GM03348 (cell line): ENCODE measurements around the gene ART5.
"Not testable (repeated sequence)": the region's sequence is repeated elsewhere in the genome, so short reads cannot be mapped to it uniquely, and the experiment has no call there.

Experiments
- DNase-seq: peaks from one replicate; pipeline ENCODE4 v3.0.0; 2012; ENCODE audit warnings: low spot score

Gene ART5

GRCh38 chr11:3616721-3617460 is 24.9 kb downstream of the ART5 start:
- DNase-seq, result no peak

- no peak for DNase-seq
Observed at GRCh38 chr11:3615998-3616397, 25.8 kb downstream of the ART5 start.

GRCh38 chr11:3614742-3615171 is 27.0 kb downstream of the ART5 start:
- DNase-seq, result no peak

- no peak for DNase-seq
Observed at GRCh38 chr11:3613998-3614741, 27.6 kb downstream of the ART5 start.

DNA sequence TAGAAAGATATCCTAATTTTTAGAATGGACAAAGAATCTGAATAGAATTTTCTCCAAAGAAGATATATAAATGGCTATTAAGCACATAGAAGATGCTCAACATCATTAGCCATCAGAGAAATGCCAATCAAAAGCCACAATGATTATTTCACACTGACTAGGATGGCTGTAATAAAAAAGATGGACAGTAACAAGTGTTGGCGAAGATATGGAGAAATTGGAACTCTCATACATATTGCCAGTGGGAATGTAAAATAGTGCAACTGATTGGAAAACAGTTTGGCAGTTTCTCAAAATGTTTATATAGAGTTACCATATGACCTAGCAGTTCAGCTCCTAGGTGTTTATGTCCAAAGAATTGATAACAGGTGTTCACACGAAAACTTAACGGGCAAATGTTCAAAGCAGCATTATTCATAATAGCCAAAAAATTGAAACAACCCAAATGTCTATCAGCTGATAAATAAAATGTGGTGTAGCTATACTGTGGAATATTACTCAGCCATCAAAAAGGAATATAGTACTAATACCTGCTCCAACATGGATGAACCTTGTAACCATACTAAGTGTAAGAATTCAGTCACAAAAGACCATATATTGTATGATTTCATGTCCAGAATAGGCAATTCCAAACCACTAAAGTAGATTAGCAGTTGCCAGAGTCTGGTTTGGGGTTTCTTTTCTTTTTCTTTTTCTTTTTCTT is 29.7 kb downstream of the ART5 start:
- DNase-seq, result no peak

DNA sequence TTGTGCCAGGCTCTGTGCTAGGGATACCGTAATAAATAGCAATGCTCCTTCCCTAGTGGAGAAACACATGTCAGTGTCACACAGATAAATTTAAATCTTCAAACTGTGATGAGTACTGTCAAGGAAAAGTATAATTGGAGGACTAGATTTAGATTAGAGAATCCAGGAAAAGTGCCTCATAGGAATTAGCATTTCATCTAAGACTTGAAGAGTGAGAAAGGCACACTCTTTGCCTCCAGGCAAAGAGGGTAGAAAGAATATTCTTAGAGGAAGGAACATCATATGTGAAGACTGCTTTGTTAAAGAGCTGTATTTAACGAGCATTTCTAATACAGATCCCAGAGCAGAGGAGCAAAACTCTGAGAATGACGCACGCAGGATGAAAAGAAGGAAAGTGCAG is 30.9 kb downstream of the ART5 start:
- DNase-seq, result no peak

- peak; percentile 72 for DNase-seq
Observed at GRCh38 chr11:3609416-3610265, 32.2 kb downstream of the ART5 start.

DNA sequence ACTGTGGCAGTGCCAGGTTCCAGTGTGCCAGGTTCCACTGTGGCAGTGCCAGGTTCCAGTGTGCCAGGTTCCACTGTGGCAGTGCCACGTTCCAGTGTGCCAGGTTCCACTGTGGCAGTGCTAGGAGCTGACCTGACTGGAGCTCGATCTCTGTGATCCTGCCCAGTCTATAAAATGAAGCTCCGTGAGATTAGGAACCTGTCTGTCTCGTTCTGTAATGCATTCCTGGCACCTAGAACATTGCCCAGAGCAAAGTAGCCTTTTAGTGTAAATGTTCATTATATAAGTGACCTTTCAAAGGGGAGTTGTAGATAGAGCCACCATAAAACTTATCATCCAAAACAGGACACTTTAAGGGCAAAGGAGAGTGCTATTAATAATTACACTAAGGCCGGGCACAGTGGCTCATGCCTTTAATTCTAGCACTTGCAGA is 36.0 kb downstream of the ART5 start:
- no peak for DNase-seq

DNA sequence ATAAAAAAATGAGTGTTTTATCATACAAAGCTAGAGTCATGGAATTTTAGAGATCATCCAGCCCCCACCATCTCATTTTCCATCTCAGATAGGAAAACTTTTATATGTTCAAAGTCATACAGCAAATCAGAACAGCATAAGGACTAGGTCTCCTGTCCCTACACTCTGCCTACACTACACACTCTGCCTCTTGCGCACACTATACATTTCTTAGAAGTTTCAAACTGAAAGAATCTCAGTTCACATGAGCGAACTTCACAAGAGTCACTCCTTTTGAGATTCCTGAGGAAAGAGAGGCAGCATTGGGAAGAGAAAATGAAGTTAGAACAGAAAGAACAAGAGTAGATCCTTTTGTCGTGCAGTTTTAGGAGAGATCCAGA is 36.5 kb downstream of the ART5 start:
- DNase-seq, result no peak

GRCh38 chr11:3604167-3604566 is 37.6 kb downstream of the ART5 start:
- no peak for DNase-seq

- not testable (repeated sequence) for DNase-seq
Observed at GRCh38 chr11:3600201-3600600, 41.6 kb downstream of the ART5 start.

GRCh38 chr11:3597743-3598142 is 44.0 kb downstream of the ART5 start:
- DNase-seq, result not testable (repeated sequence)

GRCh38 chr11:3591326-3591725 is 50.5 kb downstream of the ART5 start:
- not testable (repeated sequence) for DNase-seq

DNA sequence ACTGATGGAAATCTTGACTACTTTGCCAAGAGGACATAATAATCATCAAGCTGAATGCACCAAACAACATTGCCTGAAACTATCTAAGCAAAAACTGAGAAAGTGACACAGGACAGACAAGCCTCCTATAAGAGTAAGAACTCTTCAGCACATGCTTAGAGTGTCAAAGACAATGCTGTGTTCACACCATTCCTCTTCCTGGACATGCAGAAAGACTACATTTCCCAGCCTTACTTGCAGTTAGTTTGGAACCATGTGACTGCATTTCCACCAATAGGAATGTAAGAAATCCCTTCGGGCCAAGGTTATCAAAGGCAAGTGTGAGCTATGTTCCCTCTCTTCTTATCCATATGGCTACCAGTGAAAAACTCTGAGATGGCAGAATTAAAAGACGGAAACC is 51.6 kb downstream of the ART5 start:
- not testable (repeated sequence) for DNase-seq

DNA sequence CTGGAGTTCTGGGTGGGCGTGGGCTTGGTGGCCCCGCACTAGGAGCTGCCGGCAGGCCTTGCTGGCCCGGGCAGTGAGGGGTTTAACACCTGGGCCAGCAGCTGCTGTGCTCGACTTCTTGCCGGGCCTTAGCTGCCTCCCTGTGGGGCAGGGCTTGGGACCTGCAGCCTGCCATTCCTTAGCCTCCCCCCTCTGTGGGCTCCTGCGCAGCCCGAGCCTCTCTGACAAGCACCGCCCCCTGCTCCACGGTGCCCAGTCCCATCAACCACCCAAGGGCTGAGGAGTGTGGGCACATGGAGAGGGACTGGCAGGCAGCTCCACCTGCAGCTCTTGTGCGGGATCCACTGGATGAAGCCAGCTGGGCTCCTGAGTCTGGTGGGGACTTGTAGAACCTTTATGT is 53.0 kb downstream of the ART5 start:
- DNase-seq, result not testable (repeated sequence)
